Activated CD4-positive, alpha-beta T cell treated with anti-CD3 and anti-CD28 coated beads, Interleukin-2, amount 50 U/mL, for 4 hours (primary cell): ENCODE data around the gene AGO3.
"Not testable (repeated sequence)": the region's sequence is repeated elsewhere in the genome, so short reads cannot be mapped to it uniquely, and the experiment has no call there.

Experiments
- DNase-seq, 2 experiments: peaks; one replicate each; pipeline ENCODE4 v3.0.0-alpha.2; 2020

Gene AGO3

DNA sequence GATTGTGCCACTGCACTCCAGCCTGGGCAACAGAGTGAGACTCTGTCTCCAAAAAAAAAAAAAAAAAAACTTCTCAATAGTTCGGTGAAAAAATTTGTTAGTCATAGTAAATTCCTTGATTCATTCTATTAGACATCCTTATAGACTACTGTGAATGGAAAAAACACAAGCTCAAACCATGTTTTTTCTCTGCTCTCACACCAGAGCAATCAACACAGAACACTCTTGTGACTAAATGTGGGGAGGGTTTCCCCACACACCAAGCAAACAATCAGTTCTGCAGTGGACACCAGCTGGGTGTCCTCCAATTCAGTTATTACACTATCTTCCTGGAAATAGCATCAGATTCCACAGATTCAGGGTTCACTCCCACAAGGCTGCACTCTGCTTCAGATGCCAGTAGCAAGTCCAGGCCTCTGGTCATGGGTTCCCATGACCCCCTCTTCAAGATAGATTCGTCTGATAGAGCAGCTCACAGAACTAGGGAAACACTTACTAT lies 83.9 kb downstream of the AGO3 start:
- no peak for DNase-seq

DNA sequence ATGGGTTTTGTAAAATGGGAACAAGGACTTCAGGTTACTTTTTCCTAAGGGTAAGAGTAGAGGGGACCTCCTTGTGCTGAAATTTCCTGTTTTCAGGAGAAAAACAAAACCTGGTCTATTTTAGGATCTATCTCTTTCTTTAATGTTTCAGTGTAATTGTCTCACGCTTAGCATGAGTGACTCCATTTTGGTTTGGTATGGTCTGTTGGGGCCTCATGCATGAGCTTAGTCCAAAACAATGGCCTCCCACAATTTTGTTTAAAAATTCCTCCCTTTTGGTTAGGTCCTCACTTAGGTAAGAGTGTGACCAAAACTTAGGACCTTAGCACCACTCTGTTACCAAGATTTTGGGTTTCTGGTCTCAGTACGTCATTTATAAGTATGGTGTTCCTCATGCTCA lies 85.8 kb downstream of the AGO3 start:
- no peak for DNase-seq

DNA sequence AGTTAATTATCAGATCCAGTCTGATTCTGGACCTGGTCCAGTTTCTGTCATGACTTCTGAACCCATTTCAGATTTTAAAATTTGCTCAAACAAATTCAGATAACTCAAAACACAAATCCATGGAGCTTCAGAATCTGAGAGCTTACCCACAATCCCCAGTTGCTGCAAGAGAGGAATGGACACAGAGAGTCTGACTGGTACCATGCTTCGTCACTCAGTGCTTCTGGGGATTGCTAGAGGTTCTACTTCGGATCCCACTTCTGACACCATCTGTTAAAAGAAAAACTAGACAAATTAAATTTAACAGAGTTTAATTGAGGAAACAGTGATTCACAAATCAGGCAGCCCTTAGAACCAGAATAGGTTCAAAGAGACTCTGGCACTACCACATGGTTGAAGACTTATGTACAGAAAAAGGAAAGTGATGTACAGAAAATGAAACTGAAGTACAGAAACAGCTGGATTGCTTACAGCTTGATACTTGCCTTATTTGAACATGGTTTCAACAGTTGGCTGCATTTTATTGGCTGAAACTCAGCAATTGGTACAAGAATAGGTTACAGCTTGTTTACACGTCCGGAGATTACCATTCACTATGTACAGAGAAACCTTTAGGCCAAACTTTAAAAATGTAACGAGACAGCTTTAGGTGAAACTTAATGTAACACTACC lies 92.3 kb downstream of the AGO3 start:
- DNase-seq = no peak

DNA sequence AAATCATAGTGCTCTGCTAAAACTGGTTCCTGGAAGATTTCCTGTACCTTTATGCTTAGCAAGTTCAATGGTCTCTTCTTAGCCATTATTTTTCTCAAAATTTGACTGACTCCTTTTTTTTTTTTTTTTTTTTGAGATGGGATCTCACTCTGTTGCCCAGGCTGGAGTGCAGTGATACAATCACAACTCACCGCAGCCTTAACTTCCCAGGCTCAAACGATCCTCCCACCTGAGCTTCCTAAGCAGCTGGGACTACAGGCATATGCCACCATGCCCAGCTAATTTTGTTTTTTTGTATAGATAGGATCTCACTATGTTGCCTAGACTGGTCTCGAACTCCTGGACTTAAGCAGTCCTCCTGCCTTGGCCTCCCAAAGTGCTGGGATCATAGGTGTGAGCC lies 93.1 kb downstream of the AGO3 start:
- DNase-seq = not testable (repeated sequence)

DNA sequence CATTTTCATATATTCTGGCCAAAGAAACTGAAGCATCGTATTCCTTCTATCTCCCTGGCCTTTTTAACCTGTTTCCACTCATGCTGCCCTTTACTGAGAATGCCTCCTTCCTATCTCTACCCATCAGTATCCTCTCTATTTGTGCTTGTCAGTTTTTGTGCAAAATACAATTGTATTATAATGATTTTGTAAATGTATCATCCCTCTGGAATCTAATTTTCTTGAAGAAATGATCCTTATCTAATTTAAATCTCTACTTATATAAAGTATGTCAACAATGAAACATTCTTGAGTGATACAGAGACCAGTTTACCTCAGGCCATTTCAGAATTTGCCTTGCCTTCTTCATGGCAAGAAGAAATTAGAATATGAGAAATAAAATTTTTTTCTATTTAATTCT lies 93.9 kb downstream of the AGO3 start:
- DNase-seq = no peak

DNA sequence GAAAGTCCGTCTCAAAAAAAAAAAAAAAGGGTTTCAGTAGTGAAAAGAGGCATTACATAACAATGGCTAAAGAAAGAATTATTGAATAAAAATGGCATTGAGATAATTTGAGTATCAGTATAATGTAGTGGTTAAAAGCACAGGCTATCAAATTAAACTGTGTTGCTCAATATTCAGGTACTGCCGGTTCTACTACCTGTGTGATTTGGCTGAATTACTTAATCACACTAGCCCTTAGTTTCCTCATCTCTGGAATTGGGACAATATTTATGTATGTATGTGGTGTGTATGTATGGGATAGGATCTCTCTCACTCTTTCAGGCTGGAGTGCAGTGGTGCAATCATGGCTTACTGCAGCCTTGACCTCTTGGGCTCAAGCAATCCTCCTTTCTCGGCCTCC lies 96.9 kb downstream of the AGO3 start:
- no peak for DNase-seq

DNA sequence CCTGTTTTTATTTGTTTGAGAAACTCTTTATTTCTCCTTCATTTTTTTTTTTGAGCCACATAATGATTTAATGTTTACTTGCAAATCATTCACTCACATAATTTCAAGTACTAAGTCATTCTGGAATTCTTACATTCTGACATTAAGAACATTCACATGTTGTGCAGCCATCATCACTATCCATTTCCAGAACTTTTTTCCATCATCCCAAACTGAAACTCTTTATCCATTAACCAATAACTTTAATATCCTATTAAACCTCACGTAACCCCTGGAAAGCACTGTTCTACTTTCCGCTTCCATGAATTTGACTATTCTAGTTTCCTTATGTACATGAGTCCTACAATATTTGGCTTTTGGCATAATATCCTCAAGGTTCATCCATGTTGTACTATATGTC lies 100.5 kb downstream of the AGO3 start:
- DNase-seq = no peak

DNA sequence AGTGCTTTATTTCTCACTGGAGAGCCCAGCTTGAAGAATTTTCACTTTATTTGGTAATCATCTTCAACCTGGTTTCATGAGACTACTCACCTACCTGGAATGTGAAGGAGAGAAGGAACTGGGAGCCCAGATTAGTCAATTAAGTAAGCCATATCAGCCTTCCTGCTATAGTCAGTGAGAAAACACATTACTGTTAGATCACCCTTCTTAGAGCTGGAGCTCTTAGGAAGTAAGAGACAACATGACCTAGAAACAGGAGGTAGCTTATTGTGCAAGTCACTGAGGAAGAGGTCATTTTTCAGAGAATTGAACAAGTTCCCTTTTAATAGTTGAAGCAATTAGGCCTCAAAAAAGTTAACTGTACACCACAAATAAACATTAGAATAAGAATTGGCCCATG lies 103.8 kb downstream of the AGO3 start:
- no peak for DNase-seq

DNA sequence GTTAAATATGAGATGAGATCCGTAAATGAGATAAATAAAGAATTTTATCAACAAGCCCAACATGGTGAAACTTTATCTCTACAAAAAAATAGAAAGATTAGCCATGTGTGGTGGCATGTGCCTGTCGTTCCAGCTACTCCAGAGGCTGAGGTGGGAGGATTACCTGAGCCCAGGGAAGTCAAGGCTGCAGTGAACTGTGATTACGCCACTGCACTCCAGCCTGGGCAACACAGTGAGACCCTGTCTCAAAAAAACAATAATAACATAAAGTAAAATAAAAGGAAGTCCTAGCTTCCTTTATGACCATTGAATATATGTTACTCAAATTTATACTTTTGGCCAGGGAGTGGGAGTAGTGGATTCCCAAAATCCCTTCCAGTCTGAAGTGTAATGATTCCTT lies 104.2 kb downstream of the AGO3 start:
- DNase-seq = no peak

DNA sequence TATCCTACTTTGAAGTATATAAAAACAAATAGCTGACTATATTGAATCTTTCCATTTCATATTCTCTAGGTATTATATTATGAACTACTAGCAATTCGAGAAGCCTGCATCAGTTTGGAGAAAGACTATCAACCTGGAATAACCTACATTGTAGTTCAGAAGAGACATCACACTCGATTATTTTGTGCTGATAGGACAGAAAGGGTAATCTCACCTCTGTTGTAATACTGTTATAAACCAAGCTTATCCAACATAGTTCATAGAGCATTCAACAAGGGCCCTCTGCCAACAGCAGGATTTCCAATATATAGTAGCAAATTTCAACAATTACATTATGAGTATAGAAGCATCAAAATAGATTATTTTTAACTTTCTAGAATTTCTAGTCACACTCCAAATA lies 109.3 kb downstream of the AGO3 start:
- DNase-seq = no peak

DNA sequence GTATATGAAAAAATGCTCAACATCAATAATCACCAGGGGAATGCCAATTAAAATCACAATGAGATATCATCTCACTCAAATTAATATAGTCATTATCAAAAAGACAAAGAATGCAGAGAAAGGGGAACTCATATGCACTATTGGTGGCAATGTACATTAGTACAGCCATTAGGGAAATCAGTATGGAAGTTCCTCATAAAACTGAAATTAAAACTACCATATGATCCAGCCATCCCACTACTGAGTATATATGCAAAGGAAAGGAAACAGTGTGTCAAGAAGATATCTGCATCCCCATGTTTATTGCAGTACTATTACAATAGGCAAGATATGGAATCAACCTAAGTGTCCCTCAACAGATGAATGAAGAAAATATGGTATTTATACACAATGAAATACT lies 120.9 kb downstream of the AGO3 start:
- DNase-seq = no peak

DNA sequence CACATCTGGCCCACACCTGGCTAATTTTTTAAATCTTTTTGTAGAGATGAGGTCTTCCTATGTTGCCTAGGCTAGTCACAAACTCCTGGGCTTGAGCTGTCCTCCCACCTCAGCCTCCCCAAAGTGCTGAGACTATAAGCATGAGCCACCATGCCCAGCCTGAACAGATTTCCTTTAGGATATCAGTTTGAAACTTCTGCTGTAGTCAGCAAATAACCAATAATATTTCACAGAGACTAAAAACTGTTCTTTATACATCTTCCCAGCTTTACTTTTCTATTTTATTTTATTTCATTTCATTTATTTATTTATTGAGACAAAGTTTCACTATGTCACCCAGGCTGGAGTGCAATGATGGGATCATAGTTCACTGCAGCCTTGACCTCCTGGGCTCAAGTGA lies 123.1 kb downstream of the AGO3 start:
- DNase-seq = no peak

DNA sequence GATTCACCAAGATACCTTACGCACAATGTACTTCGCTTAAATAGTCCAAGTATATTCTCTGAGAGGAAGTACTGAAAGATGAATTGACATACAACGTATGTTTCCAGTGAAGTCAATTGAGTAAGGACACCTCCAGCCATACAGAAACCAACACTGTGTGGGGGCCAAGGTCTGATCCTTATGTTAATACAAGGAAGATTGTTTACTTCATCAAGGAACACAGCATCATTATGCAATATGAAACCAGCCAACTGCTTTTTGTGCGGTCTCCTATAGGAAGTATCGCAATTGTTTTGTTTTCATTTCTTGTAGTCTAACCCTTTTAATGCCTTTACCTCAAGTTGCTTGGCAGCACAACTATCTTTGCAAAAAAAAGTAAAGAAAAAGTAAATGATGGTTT lies 124.8 kb downstream of the AGO3 start:
- DNase-seq = no peak

DNA sequence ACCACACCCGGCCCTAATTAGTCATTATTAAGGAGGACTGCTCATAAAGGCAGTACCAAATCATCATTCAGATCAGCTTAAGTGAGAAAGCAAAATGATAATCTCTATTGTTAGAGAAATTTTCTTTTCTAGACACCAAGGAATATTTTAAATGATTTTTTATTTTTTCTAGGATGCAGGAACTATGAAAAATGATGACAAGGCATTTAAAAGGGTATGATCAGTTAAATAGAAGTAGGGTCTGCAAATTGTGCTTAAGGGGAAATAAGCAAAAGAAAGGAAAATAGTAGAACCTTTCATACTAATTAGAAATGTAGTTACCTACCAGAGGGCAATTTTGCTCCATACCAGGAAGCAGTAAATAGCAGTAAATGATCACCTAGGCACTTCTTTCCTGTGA lies 131.4 kb downstream of the AGO3 start:
- no peak for DNase-seq

DNA sequence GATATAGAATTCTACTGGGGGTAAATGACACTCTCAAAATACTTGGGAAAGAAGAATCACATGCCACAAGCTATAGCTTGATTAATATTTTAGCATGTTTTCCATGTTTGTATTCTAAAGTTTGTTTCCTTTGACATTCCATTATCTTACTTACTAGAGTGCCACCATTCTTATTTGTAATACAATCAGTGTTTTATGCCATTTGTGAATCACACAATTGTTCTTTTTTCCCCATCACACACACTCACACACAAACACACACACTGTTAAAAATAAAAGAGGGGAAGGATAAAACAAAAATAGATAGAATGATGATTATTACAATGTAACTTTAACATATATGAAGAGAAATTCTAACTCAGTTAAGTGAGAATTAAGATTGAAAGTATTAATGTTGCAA lies 137.0 kb downstream of the AGO3 start:
- no peak for DNase-seq

DNA sequence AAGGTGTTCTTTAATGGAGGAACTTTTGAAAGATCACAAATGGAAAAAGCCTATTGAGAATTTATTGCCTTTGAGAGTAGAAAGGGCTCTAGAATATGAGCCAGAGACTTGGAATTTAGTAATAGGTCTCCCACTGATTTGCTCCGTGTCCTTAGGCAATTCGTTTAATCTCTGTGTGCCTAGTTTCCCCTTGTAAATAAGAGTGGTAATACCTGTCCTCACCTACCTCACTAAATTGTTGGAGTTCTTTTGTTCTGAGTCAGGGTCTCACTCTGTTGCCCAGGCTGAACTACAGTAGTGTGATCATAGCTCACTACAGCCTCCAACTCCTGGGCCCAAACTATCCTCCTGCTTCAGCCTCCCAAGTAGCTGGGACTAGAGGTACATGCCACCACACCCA lies 138.0 kb downstream of the AGO3 start:
- DNase-seq = no peak

DNA sequence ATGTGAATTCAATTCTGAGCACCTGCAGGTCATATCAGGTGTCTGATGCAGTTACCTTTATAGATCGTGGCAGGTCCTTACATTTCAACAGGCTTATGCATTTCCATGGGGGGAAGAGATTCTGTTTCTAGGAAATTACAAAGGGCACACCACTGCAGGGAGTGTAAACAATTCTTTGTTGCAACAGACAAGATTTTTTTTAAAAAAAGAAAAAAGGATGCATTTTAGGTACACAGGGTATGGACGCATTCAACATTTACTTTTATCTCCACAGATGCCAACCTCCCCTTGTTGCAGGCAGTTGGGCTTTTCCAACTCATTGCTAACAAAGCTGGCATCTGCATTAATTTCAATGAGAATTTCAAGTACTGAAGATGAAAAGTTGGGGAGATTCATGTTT lies 139.4 kb downstream of the AGO3 start:
- DNase-seq = no peak

DNA sequence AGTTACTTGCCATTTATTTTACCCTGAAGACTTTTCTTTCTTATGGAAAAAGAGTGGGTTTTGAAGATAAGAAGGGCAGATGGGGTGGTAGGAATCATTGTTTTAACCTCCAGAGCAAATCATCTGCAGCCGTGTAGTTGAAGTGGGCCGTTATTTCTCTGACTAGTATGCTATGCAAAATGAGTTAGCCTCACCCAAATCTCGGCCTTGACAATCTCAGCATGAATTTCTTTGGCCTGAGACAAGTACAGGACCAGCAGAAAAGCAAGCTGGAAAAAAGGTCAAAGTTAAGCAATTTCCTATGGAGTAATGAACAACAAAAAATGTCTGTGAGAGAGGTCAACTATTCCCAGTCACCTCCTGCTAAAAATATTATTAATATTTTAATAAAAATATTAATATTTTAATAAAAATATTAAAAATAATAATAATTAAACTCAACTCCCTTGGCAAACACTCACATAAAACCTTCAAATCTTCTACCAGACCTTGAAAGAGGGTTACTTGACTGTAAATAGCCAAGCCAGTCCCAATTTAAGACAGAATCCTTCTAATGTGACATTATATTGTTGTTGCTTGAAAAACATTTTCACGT lies 146.2 kb downstream of the AGO3 start:
- DNase-seq = no peak

DNA sequence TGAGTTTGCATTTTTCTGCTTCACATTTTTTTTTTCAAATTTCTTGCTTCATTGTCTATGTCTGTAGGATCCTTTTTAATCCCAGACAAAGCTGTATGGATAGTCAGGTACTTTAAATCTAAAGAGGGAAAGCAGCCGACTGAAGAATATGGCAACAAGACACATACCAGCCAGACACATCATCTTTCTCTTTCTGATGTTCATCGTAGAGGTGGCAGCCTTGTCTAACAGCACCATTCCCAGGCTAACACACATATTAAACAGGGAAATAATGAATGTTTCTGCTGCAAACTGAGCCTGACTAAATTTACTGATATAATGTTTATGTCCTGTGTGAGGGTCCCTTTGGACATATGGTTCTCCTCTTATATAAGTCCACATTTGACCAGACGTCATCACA lies 149.3 kb downstream of the AGO3 start:
- DNase-seq = no peak

DNA sequence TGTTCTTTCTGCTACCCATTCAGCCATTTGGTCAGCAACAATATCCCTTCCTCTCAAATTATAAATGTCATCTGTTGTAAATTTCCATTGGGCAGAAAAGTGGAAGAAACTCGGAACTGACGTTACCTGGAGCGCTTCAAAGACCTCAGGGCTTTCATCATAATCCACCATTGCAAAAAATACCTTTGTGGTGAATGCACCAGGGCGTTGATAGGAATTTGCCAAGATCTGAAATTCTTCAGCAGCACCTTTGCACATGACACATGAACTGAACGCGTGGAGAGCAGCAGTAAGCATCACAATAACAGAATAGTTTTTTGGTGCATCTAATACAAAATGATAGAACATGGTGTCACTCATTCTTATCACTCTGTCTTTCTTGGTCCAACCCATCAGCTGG lies 149.9 kb downstream of the AGO3 start:
- no peak for DNase-seq

DNA sequence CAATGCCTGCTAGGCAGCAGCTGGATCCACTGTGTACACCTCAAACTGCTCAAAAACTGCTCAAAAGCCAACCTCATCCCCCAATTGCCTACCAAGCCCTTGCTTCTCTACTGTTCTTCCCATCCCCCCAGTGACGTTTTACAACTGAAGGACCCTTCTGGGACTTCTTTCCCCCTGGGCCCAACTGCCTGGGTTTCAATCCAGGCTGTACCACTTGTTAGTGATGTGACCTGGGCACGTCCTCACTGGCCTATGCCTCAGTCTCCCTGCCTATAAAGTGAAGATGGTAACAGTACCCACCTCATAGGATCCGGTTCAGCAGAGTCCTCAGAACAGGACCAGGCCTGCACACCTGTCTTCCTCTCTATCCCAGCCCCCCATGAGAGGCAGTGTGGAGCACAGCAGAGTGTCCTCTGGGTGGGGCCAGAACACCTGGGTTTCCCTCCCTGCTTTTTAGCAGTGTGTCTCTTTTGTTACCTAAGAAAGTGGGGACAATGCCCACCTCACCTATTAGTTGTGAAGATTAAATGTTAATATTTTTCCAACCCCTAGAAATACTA lies 151.1 kb downstream of the AGO3 start:
- no peak for DNase-seq

DNA sequence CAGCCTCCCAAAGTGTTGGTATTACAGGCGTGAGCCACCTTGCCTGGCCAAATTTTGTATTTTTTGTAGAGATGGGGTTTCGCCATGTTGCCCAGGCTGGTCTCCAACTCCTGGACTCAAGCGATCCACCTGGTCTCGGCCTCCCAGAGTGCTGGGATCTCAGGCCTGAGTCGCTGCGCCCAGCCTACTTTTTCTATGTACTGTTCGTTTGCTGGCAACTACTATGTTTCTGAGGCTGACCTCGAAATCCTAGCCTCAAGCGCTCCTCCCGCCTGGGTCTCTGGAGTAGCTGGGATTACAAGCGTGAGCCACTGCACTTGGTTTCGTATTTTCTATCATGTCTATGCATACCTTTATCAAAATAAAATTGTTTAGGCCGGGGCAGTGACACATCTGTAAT lies 152.3 kb downstream of the AGO3 start:
- no peak for DNase-seq

DNA sequence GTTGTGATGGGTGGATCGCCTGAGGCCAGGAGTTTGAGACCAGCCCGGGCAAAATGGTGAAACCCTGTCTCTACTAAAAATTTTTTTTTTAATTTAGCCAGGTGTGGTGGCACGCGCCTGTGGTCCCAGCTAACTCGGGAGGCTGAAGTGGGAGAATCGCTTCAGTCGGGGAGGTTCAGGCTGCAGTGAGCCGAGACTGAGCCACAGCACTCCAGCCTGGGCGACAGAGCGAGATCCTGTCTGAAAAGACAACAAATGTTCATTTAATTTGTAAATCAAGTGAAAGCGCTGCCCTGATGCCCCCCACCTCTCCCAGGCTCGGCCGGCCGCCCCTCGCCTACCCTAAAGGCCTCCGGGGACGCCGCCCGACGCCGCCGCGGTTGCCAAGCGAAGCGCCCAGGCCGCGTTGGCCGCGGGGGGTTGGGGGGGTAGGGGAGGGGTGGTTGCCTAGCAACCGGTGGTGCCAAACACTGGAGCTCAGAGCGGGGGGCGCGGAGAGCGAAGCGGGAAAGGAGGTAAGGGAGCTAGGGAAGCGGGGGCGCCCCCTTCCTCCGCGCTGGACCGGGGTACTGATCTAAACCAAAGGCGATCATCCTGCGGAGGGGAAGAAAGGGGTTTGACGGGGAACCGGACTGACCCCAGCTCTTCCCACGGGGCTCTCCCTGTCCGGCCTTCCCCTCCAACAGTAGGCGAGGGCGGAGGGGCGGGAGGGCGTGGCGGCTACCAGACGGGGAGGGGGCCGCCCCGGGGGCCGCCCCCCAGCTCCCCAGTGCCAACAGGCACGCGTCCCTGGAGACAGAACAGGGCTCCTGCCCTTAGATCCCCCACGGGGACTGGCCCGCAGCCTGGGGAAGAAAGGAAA lies 153.0 kb downstream of the AGO3 start, which contains the start of gene TEKT2:
Gene TEKT2, plus strand, starts transcription at position 460 of the 862 bp plus-strand sequence. CDS start 828 bp downstream, outside the sequence.
- no peak for DNase-seq
